H9 (cell line): ENCODE measurements around the gene GPR108. TPM values are rescaled to one million over a fixed set of nuclear protein-coding genes. Genes with fewer than 3 reads are reported as not detected.

Experiments used
- DNase-seq: peaks from one replicate; pipeline ENCODE4 v3.0.0-alpha.2; 2017
- H2AFZ ChIP-seq: one replicate; pipeline ENCODE4 v1.6.1; 2013; ENCODE audit warnings: mild to moderate bottlenecking, low read length, control low read depth, moderate library complexity
- H2AK5ac ChIP-seq: 2 replicates; pipeline ENCODE4 v1.6.1; 2013; ENCODE audit warnings: low read length, control low read depth, mixed read lengths; ENCODE audit not compliant: insufficient read length
- H2BK120ac ChIP-seq: one replicate; pipeline ENCODE4 v1.6.1; 2013; ENCODE audit warnings: low read depth, mild to moderate bottlenecking, low read length, control low read depth, inconsistent platforms; ENCODE audit not compliant: poor library complexity, severe bottlenecking
- H2BK12ac ChIP-seq: 2 replicates; pipeline ENCODE4 v1.6.1; 2013; ENCODE audit warnings: low read length, control low read depth, mixed read lengths, low read depth; ENCODE audit not compliant: insufficient read length
- H2BK15ac ChIP-seq: 2 replicates; pipeline ENCODE4 v1.6.1; 2013; ENCODE audit warnings: low read depth, low read length, control low read depth
- H2BK20ac ChIP-seq: one replicate; pipeline ENCODE4 v1.6.1; 2013; ENCODE audit warnings: low read depth, mild to moderate bottlenecking, low read length, control low read depth, inconsistent platforms; ENCODE audit not compliant: poor library complexity, severe bottlenecking
- H2BK5ac ChIP-seq: 2 replicates; pipeline ENCODE4 v1.6.1; 2013; ENCODE audit warnings: low read length, control low read depth, mixed read lengths; ENCODE audit not compliant: insufficient read length
- H3K14ac ChIP-seq: 2 replicates; pipeline ENCODE4 v1.6.1; 2013; ENCODE audit warnings: low read length, control low read depth; ENCODE audit not compliant: insufficient read depth
- H3K18ac ChIP-seq: 2 replicates; pipeline ENCODE4 v1.6.1; 2013; ENCODE audit warnings: low read depth, mild to moderate bottlenecking, mixed read lengths, low read length, control low read depth; ENCODE audit not compliant: insufficient read length
- H3K23ac ChIP-seq: 2 replicates; pipeline ENCODE4 v1.6.1; 2013; ENCODE audit warnings: low read length, control low read depth, mixed read lengths, low read depth; ENCODE audit not compliant: insufficient read length
- H3K23me2 ChIP-seq: 2 replicates; pipeline ENCODE4 v1.6.1; 2013; ENCODE audit warnings: low read depth, mild to moderate bottlenecking, mixed read lengths, low read length, control low read depth; ENCODE audit not compliant: insufficient read length, poor library complexity, severe bottlenecking
- H3K27ac ChIP-seq: 2 replicates; pipeline ENCODE4 v1.5.1; 2013; ENCODE audit warnings: low read length, control low read depth, mixed read lengths, low read depth; ENCODE audit not compliant: insufficient read length
- H3K27me3 ChIP-seq: 2 replicates; pipeline ENCODE4 v1.6.1; 2013; ENCODE audit warnings: low read length, control low read depth, inconsistent platforms; ENCODE audit not compliant: insufficient read depth
- H3K4ac ChIP-seq: 2 replicates; pipeline ENCODE4 v1.6.1; 2013; ENCODE audit warnings: low read depth, mild to moderate bottlenecking, control low read depth, inconsistent platforms, low read length, moderate library complexity
- H3K4me1 ChIP-seq: 2 replicates; pipeline ENCODE4 v1.6.1; 2013; ENCODE audit warnings: low read length, control low read depth, inconsistent platforms; ENCODE audit not compliant: insufficient read depth
- H3K4me2 ChIP-seq: 2 replicates; pipeline ENCODE4 v1.6.1; 2013; ENCODE audit warnings: low read length, control low read depth, mixed read lengths; ENCODE audit not compliant: insufficient read length, insufficient read depth
- H3K56ac ChIP-seq: 2 replicates; pipeline ENCODE4 v1.6.1; 2013; ENCODE audit warnings: low read depth, mild to moderate bottlenecking, mixed read lengths, low read length, control low read depth; ENCODE audit not compliant: insufficient read length
- H3K79me1 ChIP-seq: 2 replicates; pipeline ENCODE4 v1.6.1; 2013; ENCODE audit warnings: low read depth, mild to moderate bottlenecking, moderate library complexity, low read length, control low read depth, inconsistent platforms; ENCODE audit not compliant: insufficient read depth, poor library complexity, severe bottlenecking
- H3K79me2 ChIP-seq: 2 replicates; pipeline ENCODE4 v1.6.1; 2013; ENCODE audit warnings: low read length, control low read depth, inconsistent platforms; ENCODE audit not compliant: insufficient read depth
- H3K9ac ChIP-seq: 2 replicates; pipeline ENCODE4 v1.6.1; 2013; ENCODE audit warnings: low read length, control low read depth, mixed read lengths; ENCODE audit not compliant: insufficient read length; ENCODE audit errors: extremely low read depth
- H3K9me3 ChIP-seq: one replicate; pipeline ENCODE4 v1.6.1; 2013; ENCODE audit warnings: low read depth, low read length, inconsistent platforms; ENCODE audit not compliant: control insufficient read depth
- H3T11ph ChIP-seq: one replicate; pipeline ENCODE4 v1.6.1; 2013; ENCODE audit warnings: mild to moderate bottlenecking, low read length, control low read depth, inconsistent platforms
- H4K20me1 ChIP-seq: one replicate; pipeline ENCODE4 v1.6.1; 2013; ENCODE audit not compliant: control insufficient read depth, insufficient read length, insufficient read depth
- H4K5ac ChIP-seq: 2 replicates; pipeline ENCODE4 v1.6.1; 2013; ENCODE audit warnings: low read depth, mild to moderate bottlenecking, mixed read lengths, low read length, control low read depth; ENCODE audit not compliant: insufficient read length
- H4K8ac ChIP-seq: replicated peaks from 2 replicates; pipeline ENCODE4 v1.6.1; 2013; ENCODE audit warnings: low read length, control low read depth, mixed read lengths, low read depth; ENCODE audit not compliant: insufficient read length
- H4K91ac ChIP-seq: 2 replicates; pipeline ENCODE4 v1.6.1; 2013; ENCODE audit warnings: low read depth, mild to moderate bottlenecking, moderate library complexity, mixed read lengths, low read length, control low read depth; ENCODE audit not compliant: insufficient read length
- H3K27ac Mint-ChIP-seq, 3 experiments: 2 replicates in 2 of 3; 3 replicates in 1 of 3; pipeline ENCODE4 v1.8.0; 2020 to 2021; ENCODE audit warnings: mixed read lengths in 3 of 3, mild to moderate bottlenecking in 1 of 3, moderate library complexity in 1 of 3
- H3K27me3 Mint-ChIP-seq: 2 replicates; pipeline ENCODE4 v1.8.0; 2021; ENCODE audit warnings: low read depth, mild to moderate bottlenecking, moderate library complexity, mixed read lengths
- H3K36me3 Mint-ChIP-seq, 3 experiments: 2 replicates in 2 of 3; 3 replicates in 1 of 3; pipeline ENCODE4 v1.8.0; 2020 to 2021; ENCODE audit warnings: low read depth in 3 of 3, mixed read lengths in 3 of 3; ENCODE audit not compliant: insufficient read depth in 1 of 3
- H3K4me1 Mint-ChIP-seq, 2 experiments: 2 replicates each; pipeline ENCODE4 v1.8.0; 2020; ENCODE audit warnings: mixed read lengths in 2 of 2
- H3K4me3 Mint-ChIP-seq, 2 experiments: 2 replicates in 1 of 2; 3 replicates in 1 of 2; pipeline ENCODE4 v1.8.0; 2020 to 2021; ENCODE audit warnings: mild to moderate bottlenecking in 2 of 2, mixed read lengths in 2 of 2, moderate library complexity in 1 of 2
- H3K9me3 Mint-ChIP-seq, 2 experiments: 2 replicates in 1 of 2; 3 replicates in 1 of 2; pipeline ENCODE4 v1.8.0; 2020; ENCODE audit warnings: mild to moderate bottlenecking in 2 of 2, mixed read lengths in 2 of 2, moderate library complexity in 1 of 2
- WGBS: extraction: QIAGEN DNeasy Blood & Tissue Kit; methylation state at CpG from one replicate; pipeline ENCODE4 v1.1.7; 2013; ENCODE audit warnings: missing lambda C conversion rate, low lambda C conversion rate, mixed read lengths; ENCODE audit not compliant: insufficient read length; ENCODE audit errors: extremely low coverage; 5-methylcytosine and 5-hydroxymethylcytosine counted together
- total RNA-seq: library from RNA; stranded (reverse); gene quantifications from 2 replicates; pipeline ENCODE4 v1.2.1, GENCODE V29; 2021
- TF ChIP-seq, protein P1 (sequence below): fragments of 200-600 bp; sonication (generic); conservative IDR thresholded peaks from 3 replicates; pipeline ENCODE4 v1.8.0; 2021; ENCODE audit warnings: antibody characterized with exemption, mild to moderate bottlenecking

GPR108 gene
- total RNA-seq, 1 experiment from 2014 or later, result 38.2 TPM

DNA sequence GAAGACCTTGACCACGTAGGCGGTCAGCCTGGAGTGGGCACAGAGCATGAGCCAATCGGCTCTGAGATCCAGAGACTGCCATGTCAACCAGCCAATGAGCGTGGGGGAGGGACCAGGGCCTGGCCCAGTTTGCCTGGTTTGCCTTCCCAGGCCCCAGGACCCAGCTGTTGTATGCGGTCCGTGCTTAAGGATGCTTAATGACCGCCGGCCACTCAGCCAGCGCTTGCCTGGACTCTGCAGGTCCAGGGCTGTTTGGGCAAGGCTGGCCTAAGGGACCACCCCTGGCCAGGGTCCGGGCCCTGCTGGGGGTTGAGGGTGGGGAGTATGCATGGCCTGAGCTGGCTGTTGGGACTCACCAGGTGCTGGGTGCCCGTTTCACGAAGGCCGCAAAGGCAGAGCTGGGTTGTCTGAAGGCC, 44.3 kb downstream of the GPR108 start:
- Histone ChIP-seq H4K5ac (no peak overlapping the region), H4K91ac (no peak overlapping the region), H3K4ac (no peak overlapping the region), H2BK20ac (no peak overlapping the region), H3K79me1 (no peaks in the 10 kb centered on the region), H3K9me3 (no peaks in the 10 kb centered on the region), H2BK12ac (no peak overlapping the region), H2AFZ (no peak overlapping the region), H2BK5ac (no peak overlapping the region), H4K20me1 (no peaks in the 10 kb centered on the region), H2AK5ac (no peak overlapping the region), H2BK15ac (no peak overlapping the region), H2BK120ac (no peak overlapping the region), H3K9ac (no peak overlapping the region), H3K27me3 (no peaks in the 10 kb centered on the region; the same call in 1 of the 2 replicates), H3K18ac (no peak overlapping the region), H4K8ac (no peak overlapping the region), H3K14ac (no peak overlapping the region), H3K23ac (no peak overlapping the region), H3K4me1 (no peaks in the 10 kb centered on the region), H3K79me2 (no peaks in the 10 kb centered on the region), H3K27ac (no peak overlapping the region), H3T11ph (no peak overlapping the region), H3K4me2 (no peak overlapping the region), H3K23me2 (no peaks in the 10 kb centered on the region), H3K56ac (no peak overlapping the region)
- no CpG with 5 or more reads among the region's 13 CpGs for WGBS
- peaks cover 0 to 9% (median 0%) of the 10 kb centered on the region in 3 experiments; a peak in 5 of 7 replicates for H3K36me3 Mint-ChIP-seq
- TF ChIP-seq, protein P1, sequence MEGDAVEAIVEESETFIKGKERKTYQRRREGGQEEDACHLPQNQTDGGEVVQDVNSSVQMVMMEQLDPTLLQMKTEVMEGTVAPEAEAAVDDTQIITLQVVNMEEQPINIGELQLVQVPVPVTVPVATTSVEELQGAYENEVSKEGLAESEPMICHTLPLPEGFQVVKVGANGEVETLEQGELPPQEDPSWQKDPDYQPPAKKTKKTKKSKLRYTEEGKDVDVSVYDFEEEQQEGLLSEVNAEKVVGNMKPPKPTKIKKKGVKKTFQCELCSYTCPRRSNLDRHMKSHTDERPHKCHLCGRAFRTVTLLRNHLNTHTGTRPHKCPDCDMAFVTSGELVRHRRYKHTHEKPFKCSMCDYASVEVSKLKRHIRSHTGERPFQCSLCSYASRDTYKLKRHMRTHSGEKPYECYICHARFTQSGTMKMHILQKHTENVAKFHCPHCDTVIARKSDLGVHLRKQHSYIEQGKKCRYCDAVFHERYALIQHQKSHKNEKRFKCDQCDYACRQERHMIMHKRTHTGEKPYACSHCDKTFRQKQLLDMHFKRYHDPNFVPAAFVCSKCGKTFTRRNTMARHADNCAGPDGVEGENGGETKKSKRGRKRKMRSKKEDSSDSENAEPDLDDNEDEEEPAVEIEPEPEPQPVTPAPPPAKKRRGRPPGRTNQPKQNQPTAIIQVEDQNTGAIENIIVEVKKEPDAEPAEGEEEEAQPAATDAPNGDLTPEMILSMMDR, result no peak
- H3K27me3 Mint-ChIP-seq, result no peaks in the 10 kb centered on the region; the same call in 1 of the 2 replicates
- peak; percentile 74 for DNase-seq
- no peak overlapping the region for H3K27ac Mint-ChIP-seq
- peaks cover 3% of the 10 kb centered on the region in 2 experiments; a peak in 1 of 4 replicates for H3K4me1 Mint-ChIP-seq
- H3K9me3 Mint-ChIP-seq, result peaks cover 2 to 64% of the 10 kb centered on the region in 2 experiments; a peak in 3 of 5 replicates
- H3K4me3 Mint-ChIP-seq, result no peak overlapping the region
